ENCODE results near the gene GDF9.
"Not testable (repeated sequence)": the region's sequence is repeated elsewhere in the genome, so short reads cannot be mapped to it uniquely, and the experiment has no call there.

Gene GDF9

DNA sequence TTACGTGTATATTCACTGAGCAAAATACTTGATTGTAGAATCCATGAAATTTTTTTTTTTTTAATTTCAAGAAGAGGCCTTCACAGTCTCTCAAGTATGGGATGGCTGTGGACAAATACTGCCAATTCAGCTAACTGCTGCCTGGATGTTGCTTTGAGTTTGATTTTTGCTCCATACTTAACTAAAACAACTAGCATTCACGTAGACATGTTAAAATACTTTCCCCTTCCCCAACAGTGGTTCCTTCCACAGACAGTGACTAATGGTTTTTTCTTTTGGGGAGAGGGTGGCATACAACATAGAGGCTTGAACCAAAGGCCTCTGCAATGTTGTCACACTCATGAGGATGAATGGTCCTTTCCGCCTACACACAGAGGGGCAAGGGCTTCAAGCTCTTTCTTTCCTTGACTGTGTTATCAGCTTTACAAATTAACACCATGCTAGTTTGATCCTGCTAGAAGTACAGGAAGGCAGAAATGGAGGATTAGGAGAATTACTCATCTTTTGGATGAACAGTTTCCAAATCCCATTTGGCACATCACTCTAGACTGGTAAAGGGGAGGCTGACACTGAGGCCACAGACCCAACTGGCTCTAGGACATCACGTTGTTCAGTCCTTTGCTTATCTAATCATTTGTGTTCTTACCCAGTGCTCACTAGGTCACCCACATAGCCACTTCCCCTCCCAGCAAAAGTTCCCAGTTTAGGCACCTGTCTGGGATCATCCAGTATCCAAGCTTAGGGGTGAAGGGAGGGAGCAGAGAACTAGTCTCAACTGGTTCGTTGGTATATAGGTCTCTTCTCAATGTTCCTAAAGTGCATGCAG, 5.4 kb upstream of the GDF9 start:
- no peak for DNase-seq

DNA sequence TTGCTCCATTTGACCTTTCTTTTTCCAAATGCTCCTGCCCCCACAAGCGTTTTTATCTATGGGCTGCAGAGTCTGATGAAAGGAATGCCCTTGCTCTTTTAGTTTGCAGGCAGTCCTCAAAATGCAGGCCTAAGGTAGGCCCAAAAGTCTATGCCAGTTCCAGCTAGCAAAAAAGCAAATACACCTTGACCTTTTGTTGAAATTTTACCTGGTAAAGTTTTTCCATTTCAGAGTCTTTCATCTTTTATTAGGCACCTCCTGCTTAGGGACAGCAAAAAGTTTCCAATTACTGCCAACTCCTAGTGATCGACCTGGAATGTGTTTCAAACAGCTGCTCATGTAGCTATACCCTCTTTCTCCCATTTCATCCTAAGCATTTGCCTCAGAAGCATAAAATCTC, 4.5 kb upstream of the GDF9 start:
- no peak for DNase-seq

DNA sequence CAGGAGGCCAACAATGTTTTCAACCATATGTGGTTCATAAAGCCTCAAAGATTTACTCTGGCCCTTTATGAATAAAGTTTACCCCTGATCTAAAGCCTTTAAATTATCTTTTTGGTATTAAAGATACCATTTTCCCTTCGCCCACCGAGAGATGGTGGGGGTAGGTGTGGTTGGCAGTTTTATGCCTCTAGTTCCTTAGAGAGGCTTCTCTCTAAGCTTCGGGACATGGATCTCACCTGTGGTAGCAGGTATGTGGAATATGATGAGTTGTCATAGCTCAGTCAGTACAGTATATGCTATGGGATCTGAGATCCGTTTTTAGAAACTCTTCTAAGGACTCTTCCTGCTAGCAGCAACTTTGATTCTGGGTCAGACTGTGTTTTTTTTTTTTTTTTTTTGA, 2.5 kb upstream of the GDF9 start:
- DNase-seq: no peak

DNA sequence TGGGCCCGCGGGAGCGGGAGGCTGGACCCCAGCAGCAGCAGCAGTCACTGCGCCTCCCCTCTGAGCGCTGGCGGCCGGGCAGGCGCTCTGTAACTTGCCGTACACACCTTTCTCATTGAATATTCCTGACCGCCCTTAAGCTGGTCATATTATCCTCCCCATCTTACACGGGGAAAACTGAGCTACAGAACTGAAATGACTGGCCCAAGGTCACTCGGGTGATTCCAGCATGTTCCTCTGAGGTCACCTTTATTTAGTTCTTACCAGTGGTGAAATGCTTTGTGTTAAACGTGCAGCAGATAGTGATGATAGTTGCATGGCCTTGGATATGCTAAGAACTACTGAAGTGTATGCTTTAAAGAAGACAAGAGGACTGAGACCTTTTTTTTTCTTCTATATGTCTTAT, 780 bp upstream of the GDF9 start:
- DNase-seq: no peak

DNA sequence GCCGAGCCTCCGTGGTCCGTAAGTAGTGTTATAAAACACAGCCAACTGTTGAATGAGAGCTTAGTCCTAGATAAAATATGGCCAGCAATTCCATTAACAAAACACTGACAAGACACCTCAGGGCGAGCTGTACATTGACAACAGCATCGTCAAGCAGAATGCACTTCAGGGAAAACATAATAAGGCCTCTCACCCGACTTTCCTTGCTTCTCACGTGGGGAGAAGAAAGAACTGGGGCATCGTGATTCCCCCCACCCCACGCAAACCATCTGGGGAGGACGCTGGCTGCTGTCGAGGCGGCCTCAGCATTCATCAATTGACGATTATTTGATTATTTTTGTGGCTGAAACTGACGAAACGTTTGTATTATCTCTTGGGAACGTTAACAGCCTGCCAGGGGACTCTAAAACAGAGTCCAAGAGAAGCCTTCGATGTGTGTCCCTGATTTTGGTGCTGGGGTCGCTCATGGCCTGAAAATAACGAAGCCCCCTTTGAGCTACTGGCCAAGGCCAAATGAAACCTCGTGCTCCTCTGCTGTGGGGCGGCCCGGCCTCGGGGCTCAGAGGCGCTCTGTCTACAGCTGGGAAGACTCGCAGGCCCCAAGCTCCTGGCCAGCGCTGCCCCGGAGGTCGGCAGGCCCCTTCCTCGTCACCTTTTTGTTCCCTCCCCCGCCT, 464 bp downstream of the GDF9 start:
- DNase-seq: no peak

DNA sequence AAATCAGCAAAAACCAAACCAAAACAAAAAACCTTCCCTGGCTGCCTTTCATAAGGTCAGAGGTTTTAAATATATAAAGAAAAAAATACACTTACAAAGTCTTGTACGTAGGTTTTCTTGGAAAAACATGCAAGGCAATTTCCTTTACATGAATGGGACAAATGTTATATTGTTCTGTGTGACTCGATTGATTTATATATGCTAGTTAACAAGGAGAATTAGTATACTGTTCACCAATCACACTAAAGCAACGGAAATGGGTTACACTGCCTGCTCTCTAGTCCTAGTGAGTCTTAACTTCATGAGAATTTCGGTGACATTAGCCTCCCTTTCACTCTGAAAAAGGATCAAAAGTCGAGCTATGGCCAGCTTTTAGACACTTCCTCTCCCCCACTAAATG, 5.5 kb downstream of the GDF9 start:
- DNase-seq: no peak

DNA sequence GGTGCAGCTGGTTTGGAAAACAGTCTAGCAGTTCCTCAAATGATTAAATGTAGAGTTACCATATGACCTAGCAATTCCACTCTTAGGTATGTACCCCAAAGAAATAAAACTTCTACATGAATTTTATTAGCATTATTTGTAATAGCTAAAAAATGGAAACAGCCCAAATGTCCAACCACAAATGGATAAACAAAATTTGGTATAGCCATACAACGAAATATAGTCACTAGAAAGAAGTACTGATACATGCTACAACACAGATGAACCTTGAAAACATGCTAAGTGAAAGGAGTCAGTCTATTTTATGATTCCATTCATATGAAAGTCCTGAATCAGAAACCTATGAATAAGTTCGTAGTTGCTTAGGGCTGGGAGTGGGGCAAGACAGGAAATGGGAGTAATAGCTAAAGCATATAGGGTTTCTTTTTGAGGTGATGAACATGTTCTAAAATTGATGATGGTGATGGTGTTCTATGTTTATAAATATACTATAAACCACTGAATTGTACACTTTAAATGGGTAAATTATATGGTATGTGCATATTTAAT, 6.3 kb downstream of the GDF9 start:
- DNase-seq: no peak

DNA sequence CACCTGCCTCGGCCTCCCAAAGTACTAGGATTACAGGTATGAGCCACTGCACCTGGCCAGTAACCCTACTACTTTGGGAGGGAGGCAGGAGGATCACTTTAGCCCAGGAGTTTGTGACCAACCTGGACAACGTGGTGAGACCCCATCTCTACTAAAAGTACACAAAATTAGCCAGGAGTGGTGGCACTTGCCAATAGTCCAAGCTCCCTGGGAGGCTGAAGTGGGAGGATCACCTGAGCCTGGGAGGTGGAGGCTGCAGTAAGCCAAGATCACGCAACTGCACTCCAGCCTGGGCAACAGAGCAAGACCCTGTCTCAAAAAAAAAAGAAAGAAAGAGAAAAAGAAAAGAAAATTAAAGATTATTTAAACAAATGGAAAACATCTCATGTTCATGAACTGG, 10.3 kb downstream of the GDF9 start:
- DNase-seq: no peak

DNA sequence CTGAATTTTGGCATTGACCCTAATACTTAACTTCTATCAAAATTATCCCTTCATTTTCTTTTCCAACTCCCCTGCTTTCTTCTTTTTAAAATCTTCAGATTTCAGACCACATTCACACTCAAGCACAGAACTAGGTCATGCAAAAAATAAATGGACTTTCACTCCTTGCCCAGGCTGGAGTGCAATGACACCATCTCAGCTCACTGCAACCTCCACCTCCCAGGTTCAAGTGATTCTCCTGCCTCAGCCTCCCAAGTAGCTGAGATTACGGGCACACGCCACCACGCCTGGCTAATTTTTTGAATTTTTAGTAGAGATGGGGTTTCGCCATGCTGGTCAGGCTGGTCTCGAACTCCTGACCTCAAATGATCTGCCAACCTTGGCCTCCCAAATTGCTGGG, 11.3 kb downstream of the GDF9 start:
- DNase-seq: not testable (repeated sequence)

DNA sequence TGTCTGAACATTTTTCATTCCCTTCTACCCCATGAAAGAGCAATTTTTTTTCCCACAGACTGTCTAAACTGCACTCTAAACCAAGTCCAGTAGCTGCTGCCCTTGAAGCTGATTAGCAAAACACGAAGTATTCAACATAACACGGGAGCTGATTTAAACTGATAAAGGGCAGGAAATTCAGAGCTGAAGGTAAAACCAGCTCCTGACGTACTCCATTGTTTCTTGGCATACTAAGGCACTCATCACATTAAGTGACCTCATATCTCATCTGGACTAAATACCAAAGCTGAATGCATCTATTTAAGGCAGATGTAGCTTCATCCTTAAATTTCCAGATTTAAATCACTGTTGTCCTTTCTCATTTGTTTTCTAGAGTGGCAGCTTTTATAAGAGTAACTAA, 12.0 kb downstream of the GDF9 start:
- DNase-seq: no peak

DNA sequence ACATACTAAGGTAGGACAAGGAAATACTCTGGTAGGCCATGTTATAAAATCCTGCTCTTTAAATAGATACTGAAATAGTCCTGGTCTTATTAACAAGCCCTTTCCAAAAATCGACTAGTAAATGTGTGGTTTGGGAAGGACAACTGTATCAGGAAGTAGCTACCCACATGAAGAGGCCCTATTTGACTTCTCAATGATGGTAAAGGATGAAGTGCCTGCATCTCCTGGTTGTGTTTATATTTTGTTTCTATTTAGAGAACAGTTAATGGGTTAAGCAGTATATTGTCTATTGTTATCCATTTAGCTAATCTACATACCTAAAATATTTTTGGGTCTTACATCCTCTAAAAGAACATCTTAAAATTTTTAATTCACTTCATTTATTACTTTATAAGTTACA, 12.5 kb downstream of the GDF9 start:
- no peak for DNase-seq

DNA sequence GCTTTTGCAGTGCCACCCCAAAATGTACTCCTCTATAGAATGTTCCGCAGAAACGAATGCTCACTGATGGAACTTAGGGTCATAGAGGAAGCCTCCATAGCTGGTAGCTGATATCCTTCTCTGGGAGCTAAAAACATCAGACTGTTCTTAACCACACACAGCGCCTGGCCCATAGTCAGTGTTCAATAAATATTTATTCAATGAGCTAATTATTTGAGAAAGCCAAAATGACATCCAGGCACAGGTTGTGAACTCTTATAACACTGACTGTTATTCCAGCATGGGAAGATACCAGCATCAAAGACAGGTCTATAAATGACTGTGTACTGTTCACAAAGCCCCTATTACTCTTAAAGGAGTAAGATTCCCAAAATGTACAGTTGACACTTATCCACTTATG, 12.9 kb downstream of the GDF9 start:
- DNase-seq: no peak

DNA sequence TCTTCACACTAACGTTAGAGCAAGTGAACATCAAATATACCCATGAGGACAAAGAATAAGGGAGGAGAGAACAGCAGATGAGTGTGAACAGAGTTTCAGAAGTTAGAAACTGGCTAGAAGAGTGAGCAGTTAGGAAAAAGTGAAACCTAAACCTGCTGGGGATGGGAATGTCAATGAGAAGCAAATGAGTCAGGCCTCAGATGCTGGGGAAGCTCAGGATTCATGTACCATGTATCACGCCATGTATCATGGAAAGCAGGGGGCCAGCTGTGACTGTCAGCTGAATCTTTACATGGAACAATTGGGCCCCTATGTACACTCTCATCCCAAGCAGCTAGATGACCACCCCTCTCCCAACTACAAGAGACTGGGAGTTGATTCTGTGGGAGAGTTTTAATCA, 16.2 kb downstream of the GDF9 start:
- no peak for DNase-seq

DNA sequence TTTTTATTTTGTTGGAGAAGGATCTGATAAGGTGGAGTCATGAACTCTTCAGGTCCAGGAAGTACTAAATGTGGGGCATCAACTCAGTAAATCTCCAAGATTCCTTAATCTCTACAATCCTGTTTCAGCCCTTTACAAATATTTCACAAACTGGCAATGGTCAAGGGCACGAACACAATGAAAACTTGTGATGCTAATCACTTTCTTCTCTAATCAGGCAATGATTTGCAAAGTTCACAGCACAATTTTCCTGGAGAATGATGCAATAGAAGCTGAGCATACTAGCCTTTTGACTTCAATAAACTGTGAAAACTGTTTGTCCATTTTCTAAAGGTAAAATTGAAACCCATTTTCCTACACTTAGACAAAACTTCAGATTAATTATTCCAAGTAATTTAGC, 16.9 kb downstream of the GDF9 start:
- DNase-seq: no peak

DNA sequence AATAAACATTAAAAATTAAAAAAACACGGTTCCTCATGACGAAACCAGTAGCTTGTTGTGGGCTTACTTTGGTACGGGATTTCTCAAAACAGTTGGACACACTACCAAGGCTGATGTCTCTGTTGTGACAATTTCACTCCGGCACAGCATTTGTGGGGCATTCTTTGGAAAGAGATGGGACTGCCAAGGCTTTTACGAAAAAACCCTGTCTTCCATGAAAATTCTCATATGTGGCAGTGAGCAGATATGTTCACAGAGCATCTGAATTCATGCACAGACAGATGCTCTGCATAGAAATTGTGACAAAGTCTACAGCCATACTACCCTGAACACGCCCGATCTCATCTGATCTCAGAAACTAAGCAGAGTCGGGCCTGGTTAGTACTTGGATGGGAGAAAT, 18.0 kb downstream of the GDF9 start:
- DNase-seq: no peak

DNA sequence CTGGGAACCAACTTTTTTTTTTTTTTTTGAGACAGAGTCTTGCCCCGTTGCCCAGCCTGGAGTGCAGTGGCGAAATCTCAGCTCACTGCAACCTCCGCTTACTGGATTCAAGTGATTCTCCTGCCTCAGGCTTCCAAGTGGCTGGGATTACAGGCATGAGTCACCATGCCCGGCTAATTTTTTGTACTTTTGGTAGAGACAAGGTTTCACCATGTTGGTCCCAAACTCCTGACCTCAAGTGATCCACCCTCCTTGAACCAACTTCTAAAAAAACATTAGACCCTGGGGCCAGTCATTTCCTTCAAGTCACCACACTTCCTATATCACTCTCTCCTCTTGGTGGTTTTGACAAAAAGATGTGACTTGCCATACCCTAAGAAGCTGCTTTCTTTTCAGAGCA, 25.0 kb downstream of the GDF9 start:
- no peak for DNase-seq

DNA sequence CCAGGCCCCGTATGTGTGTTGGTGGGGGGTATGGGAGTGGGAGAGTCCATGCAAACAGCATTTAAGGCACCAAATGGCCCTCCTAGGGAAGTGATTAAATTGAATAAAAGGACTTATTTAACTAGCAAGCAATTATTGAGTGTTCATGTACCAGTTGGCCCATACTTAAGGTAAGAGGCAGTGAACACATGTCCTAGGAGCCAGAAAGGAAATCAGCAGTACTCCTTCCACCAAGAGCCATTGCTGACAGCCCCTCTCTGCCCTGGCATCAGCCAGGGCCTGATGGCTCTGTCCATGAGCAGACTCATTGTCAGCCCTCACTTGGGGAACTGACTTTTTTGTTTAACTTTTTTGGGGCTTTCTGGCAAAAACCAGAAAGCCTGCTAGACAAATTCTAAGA, 25.4 kb downstream of the GDF9 start:
- no peak for DNase-seq

DNA sequence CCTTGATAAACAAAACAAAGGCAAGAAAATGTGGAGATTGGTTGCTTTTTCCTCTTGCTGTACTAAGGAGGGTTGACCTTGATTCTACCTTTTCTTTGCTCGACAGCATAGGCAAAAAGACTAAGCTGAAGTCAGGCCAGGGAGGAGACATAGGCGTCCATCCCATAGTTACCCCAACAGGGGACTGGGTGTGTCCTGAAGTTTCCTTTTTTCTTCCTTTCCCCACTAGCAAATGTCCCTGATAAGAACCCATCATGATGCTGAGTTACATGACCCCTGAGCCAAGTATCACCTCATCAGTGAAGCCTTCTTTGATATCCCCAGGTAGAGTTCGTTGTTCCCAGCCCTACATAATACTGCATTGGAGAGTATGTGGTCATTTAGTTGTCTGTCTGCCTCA, 26.0 kb downstream of the GDF9 start:
- no peak for DNase-seq

DNA sequence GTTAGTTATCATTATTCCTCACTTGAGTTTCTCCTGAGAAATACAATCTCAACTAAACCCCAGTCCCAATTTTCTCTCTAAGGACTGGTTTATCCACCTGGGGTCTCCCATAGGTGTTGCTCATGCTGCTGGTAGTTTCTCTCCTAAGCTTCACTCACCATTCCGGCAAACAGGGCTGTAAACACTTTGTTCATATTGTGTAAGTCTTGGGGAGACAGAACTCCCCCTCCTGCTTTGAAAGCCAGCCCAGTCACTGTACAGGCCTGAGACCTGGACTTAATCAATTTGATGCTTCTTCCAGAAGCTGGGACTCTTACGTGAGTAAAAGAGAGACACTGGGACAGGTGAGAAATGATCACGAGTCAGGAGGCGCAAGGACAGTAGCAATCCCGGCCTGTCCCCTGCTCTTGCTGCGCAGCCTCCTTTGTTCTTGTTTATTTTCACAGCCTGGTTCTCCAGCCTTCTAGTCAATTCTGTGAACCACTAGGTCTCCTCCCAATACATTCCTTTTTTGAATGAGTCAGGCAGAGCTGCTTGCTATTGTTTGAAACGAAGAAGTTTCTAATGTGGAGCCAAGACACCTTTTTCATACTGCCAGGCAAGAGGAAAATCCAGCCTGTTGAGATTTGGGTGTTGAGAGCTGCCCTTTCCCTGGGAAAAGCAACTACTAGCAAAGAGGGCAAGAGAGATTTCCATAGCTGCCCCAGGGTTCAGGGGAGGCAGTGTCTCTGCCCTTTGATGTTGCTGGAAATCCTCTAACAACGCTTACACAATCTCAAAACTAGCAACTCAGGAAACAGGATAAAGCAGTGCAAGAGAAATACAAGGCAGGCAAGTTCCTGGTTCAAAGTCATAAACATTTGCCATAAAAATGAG, 26.6 kb downstream of the GDF9 start:
- no peak for DNase-seq

DNA sequence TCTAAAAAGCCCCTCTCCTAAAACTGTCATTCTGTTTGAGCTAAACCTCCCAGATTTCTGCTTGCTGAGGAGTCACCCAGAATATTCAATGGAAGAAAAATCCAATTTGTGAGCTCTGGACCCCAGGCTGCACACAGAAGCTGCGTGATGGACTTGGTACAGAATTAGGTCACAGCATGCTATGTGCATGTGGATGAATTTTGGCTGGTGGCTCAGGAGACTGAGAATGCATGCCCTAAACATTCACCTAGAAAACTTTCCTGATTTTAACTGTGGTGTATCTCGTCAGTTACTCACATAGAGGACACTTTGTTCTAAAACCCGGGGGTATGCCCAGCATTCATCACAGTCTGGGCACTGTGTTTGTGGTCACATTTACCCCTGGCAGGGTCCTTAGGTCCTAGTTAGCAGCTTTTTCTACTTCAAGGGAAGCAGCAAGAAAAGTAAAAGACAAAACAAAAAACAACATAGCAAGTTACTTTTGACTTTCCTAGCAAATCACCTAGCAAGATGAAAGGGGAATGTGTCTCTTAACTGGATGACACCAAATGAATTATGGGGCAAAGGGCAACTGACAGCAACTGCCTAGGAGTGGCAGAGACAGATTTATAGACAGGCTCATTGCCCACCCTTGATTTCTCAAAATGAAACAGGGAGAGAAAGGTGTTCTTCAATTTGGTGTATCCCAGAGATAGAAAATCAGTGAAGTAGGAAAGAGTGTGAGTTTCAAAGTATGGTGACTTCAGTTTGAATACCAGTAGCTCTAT, 27.6 kb downstream of the GDF9 start:
- no peak for DNase-seq

DNA sequence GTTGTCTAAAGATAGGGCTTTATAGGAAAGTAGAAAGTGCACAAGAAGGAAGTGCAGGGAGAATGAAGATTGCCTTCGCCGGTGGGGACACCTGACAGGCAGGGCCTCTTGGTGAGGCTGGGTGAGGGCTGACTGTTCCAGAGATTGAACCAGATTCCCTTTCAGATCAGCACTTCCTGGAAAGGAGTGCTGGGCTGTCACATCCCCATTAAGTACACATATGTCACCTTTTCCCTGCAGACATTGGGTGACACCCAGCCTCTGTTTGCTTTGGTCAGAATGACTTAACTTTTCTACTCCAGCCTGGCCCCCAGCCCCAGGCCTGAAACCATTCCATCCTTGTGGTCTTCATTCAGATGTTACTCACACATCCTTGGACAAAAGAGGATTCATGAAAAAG, 28.4 kb downstream of the GDF9 start:
- DNase-seq: no peak

DNA sequence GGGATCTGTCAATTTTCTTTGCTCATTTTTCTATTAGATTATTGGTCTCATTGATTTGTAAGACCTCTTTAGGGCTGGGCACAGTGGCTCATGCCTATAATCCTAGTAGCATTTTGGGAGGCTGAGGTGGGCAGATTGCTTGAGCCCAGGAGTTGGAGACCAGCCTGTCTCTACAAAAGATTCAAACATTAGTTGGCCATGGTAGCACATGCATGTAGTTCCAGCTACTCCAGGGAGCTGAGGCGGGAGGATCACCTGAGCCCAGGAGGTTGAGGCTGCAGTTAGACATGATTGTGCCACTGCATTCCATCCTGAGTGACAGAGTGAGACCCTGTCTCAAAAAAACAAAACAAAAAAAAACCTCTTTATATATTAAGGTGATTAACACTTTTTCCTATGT, 29.4 kb downstream of the GDF9 start:
- no peak for DNase-seq

DNA sequence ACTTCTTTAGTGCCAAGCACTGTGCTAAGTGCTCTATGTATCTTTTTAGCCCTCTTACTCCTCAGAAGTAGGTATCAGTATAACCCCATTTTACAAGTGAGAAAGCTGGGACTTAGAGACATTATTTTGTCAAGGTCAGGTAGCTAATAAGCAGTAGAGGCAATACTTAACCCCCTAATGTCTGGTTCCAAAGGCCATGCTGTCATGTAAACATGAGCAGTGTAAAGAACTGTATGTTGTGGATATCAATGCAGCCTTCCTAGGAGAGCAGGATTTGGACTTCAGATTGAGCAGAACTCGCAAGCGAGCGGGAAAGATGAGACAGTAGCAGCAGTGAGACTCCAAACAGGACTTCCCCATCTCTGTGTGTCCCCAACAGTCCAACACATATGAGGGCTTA, 32.2 kb downstream of the GDF9 start:
- DNase-seq: no peak

Data from 8988T (cell line).